ENCODE data around the gene MINDY3.

Gene MINDY3

DNA sequence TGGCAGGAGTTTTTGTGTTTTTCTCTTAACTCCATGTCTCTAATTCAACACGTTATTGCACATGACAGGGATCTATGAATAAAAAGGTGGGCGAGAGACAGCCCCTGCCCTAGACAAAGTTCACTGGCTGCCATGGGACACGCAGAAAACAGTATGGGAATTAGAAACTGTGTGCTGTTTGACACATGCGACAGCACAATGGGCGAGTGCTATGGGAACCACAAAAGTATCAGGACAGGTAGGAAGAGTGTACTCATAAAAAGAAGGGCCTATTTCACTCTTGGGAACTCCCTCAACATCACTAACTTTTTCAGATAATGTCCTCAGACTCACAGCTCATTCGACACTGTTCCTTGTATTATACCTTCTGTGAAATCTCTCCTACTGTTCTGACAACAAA, 45.7 kb downstream of the MINDY3 start:
- no peak for ATAC-seq
- TF ChIP-seq TCF4 (CRISPR knock-in tag; IDR thresholded peaks at IDR 0.05; ENCODE audit: borderline replicate concordance) = no peak
- TF ChIP-seq RARB (CRISPR knock-in tag; IDR thresholded peaks at IDR 0.05) = no peak
- no peak for TF ChIP-seq ZFP30 (CRISPR knock-in tag; IDR thresholded peaks at IDR 0.05)
- no peak for TF ChIP-seq CSDC2 (CRISPR knock-in tag; IDR thresholded peaks at IDR 0.05)

DNA sequence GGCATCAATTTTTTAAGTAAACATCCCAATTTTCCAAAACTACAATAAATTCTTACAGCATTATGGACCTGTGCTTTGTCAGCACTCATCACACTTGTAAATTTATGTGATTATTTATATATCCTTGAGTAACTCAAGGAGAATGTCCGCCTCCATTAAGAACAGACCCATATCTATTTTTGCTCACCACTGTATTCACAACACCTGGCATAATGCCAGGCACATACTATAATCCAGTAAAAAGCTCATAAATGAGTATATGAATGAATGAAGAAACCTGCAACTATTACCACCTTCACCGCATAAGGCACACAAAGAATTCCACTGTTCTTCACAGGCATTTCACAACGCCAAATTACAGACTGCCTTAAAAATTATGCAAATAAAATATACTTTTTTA, 46.9 kb downstream of the MINDY3 start:
- no peak; the same call in 2 of the 3 replicates for ATAC-seq
- TF ChIP-seq, protein P1, sequence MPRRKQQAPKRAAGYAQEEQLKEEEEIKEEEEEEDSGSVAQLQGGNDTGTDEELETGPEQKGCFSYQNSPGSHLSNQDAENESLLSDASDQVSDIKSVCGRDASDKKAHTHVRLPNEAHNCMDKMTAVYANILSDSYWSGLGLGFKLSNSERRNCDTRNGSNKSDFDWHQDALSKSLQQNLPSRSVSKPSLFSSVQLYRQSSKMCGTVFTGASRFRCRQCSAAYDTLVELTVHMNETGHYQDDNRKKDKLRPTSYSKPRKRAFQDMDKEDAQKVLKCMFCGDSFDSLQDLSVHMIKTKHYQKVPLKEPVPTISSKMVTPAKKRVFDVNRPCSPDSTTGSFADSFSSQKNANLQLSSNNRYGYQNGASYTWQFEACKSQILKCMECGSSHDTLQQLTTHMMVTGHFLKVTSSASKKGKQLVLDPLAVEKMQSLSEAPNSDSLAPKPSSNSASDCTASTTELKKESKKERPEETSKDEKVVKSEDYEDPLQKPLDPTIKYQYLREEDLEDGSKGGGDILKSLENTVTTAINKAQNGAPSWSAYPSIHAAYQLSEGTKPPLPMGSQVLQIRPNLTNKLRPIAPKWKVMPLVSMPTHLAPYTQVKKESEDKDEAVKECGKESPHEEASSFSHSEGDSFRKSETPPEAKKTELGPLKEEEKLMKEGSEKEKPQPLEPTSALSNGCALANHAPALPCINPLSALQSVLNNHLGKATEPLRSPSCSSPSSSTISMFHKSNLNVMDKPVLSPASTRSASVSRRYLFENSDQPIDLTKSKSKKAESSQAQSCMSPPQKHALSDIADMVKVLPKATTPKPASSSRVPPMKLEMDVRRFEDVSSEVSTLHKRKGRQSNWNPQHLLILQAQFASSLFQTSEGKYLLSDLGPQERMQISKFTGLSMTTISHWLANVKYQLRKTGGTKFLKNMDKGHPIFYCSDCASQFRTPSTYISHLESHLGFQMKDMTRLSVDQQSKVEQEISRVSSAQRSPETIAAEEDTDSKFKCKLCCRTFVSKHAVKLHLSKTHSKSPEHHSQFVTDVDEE (CRISPR knock-in tag; IDR thresholded peaks at IDR 0.05) = no peak
- TF ChIP-seq ZFP30 (CRISPR knock-in tag; IDR thresholded peaks at IDR 0.05) (no peak), OSR1 (CRISPR knock-in tag; IDR thresholded peaks at IDR 0.05) (no peak), ARNTL (CRISPR knock-in tag; IDR thresholded peaks at IDR 0.05; ENCODE audit: borderline replicate concordance, low read depth) (no peak), ZNF565 (CRISPR knock-in tag; conservative IDR thresholded peaks at IDR 0.05; ENCODE audit: low read depth) (no peak), CSDC2 (CRISPR knock-in tag; IDR thresholded peaks at IDR 0.05) (no peak), PPARA (CRISPR knock-in tag; IDR thresholded peaks at IDR 0.05; ENCODE audit: borderline replicate concordance) (no peak), GLIS3 (CRISPR knock-in tag; IDR thresholded peaks at IDR 0.05) (no peak), TOX (CRISPR knock-in tag; IDR thresholded peaks at IDR 0.05; ENCODE audit: borderline replicate concordance) (no peak), SNAI2 (CRISPR knock-in tag; IDR thresholded peaks at IDR 0.05) (no peak), ISL1 (CRISPR knock-in tag; IDR thresholded peaks at IDR 0.05) (no peak), BACH2 (CRISPR knock-in tag; IDR thresholded peaks at IDR 0.05; ENCODE audit: borderline replicate concordance) (no peak), ESRRG (CRISPR knock-in tag; IDR thresholded peaks at IDR 0.05) (no peak), ZFP3 (CRISPR knock-in tag; IDR thresholded peaks at IDR 0.05) (no peak), RARB (CRISPR knock-in tag; IDR thresholded peaks at IDR 0.05) (no peak), ZNF70 (CRISPR knock-in tag; IDR thresholded peaks at IDR 0.05) (no peak), TCF4 (CRISPR knock-in tag; IDR thresholded peaks at IDR 0.05; ENCODE audit: borderline replicate concordance) (no peak), ZC3H10 (CRISPR knock-in tag; IDR thresholded peaks at IDR 0.05) (no peak)
- TF ChIP-seq, protein P2, sequence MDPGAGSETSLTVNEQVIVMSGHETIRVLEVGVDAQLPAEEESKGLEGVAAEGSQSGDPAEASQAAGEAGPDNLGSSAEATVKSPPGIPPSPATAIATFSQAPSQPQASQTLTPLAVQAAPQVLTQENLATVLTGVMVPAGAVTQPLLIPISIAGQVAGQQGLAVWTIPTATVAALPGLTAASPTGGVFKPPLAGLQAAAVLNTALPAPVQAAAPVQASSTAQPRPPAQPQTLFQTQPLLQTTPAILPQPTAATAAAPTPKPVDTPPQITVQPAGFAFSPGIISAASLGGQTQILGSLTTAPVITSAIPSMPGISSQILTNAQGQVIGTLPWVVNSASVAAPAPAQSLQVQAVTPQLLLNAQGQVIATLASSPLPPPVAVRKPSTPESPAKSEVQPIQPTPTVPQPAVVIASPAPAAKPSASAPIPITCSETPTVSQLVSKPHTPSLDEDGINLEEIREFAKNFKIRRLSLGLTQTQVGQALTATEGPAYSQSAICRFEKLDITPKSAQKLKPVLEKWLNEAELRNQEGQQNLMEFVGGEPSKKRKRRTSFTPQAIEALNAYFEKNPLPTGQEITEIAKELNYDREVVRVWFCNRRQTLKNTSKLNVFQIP (CRISPR knock-in tag; IDR thresholded peaks at IDR 0.05; ENCODE audit: borderline replicate concordance, low read depth) = no peak
- TF ChIP-seq, protein P3, sequence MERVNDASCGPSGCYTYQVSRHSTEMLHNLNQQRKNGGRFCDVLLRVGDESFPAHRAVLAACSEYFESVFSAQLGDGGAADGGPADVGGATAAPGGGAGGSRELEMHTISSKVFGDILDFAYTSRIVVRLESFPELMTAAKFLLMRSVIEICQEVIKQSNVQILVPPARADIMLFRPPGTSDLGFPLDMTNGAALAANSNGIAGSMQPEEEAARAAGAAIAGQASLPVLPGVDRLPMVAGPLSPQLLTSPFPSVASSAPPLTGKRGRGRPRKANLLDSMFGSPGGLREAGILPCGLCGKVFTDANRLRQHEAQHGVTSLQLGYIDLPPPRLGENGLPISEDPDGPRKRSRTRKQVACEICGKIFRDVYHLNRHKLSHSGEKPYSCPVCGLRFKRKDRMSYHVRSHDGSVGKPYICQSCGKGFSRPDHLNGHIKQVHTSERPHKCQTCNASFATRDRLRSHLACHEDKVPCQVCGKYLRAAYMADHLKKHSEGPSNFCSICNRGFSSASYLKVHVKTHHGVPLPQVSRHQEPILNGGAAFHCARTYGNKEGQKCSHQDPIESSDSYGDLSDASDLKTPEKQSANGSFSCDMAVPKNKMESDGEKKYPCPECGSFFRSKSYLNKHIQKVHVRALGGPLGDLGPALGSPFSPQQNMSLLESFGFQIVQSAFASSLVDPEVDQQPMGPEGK (CRISPR knock-in tag; IDR thresholded peaks at IDR 0.05; ENCODE audit: borderline replicate concordance) = no peak

DNA sequence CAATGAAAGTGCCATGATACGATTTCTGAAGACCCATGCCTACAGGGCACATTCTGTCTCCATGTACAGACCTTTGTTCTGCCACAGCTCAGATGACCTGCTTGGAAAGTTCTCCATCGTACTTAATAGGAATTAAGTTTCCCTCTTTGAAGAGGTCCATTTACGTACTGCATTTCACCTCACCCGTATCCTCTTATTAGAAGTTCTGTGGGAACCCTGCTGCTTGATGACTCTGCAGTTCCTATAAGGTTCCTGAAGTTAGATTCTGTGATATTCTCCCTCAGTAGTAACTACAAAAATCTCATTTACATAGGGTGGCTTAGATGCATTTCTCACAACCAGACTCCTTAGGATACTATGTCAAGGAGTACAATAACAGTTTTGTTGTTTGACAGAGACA, 50.9 kb downstream of the MINDY3 start:
- no peak for TF ChIP-seq SNAI2 (CRISPR knock-in tag; IDR thresholded peaks at IDR 0.05)
- TF ChIP-seq TCF4 (CRISPR knock-in tag; IDR thresholded peaks at IDR 0.05; ENCODE audit: borderline replicate concordance) = no peak
- TF ChIP-seq, protein P4, sequence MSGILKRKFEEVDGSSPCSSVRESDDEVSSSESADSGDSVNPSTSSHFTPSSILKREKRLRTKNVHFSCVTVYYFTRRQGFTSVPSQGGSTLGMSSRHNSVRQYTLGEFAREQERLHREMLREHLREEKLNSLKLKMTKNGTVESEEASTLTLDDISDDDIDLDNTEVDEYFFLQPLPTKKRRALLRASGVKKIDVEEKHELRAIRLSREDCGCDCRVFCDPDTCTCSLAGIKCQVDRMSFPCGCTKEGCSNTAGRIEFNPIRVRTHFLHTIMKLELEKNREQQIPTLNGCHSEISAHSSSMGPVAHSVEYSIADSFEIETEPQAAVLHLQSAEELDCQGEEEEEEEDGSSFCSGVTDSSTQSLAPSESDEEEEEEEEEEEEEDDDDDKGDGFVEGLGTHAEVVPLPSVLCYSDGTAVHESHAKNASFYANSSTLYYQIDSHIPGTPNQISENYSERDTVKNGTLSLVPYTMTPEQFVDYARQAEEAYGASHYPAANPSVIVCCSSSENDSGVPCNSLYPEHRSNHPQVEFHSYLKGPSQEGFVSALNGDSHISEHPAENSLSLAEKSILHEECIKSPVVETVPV (CRISPR knock-in tag; IDR thresholded peaks at IDR 0.05) = no peak
- no peak for TF ChIP-seq GLIS3 (CRISPR knock-in tag; IDR thresholded peaks at IDR 0.05)
- no peak for TF ChIP-seq CSDC2 (CRISPR knock-in tag; IDR thresholded peaks at IDR 0.05)
- TF ChIP-seq ZNF70 (CRISPR knock-in tag; IDR thresholded peaks at IDR 0.05) = no peak
- TF ChIP-seq ZFP30 (CRISPR knock-in tag; IDR thresholded peaks at IDR 0.05) = no peak
- no peak for TF ChIP-seq ESRRG (CRISPR knock-in tag; IDR thresholded peaks at IDR 0.05)
- TF ChIP-seq PPARA (CRISPR knock-in tag; IDR thresholded peaks at IDR 0.05; ENCODE audit: borderline replicate concordance) = no peak
- no peak for TF ChIP-seq ZNF565 (CRISPR knock-in tag; conservative IDR thresholded peaks at IDR 0.05; ENCODE audit: low read depth)
- no peak for TF ChIP-seq ISL1 (CRISPR knock-in tag; IDR thresholded peaks at IDR 0.05)
- ATAC-seq = no peak

Data from SK-N-SH treated with all-trans-retinoic acid at 6 μM for 48 hours (cell line).